ENCODE results near the gene EPSTI1.

DNA sequence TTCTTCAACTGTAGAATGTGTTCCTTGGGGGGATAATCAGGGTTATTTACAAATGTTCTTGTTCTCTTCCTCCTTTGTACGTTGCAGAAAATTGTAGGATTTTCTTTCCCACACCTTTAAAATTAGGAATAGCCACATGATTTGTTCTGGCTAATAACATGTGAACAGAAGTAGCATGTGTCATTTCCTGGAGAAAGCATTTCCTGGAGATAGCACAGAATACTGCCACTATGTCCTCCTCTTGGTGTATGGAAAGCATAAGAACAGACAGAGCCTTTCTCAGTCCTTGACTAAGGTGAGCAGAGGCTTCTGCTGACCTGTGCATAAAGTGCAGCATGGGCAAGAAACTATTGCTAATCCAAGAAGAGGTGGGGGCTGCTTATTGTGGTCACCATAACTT, 108.9 kb downstream of the EPSTI1 start:
- TF ChIP-seq CTCF (IDR thresholded peaks at IDR 0.05), result no peak
- TF ChIP-seq EP300 (IDR thresholded peaks at IDR 0.05), result no peak
- no peak for TF ChIP-seq POLR2A (IDR thresholded peaks at IDR 0.05)
- TF ChIP-seq POLR2AphosphoS5 (IDR thresholded peaks at IDR 0.05), result no peak
